ENCODE measurements around the gene CFHR1.
"Not testable (repeated sequence)": the region's sequence is repeated elsewhere in the genome, so short reads cannot be mapped to it uniquely, and the experiment has no call there.

Gene CFHR1

DNA sequence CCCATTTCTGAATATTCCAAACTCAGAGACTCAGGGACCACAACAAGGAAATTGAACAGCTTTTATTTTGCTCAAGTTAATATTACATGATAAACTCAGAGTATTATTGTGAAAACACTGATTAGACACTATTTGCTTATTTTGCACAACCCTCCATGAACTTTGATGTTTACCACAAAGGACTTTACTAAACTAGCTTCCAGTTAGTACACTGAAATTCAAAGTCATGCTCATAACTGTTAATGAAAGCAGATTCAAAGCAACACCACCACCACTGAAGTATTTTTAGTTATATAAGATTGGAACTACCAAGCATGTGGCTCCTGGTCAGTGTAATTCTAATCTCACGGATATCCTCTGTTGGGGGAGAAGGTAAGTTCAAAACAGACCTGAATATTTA is at the start of gene CFHR1:
TSS of gene CFHR1 (plus strand) at position 201 of the 400 bp plus-strand sequence. CDS start at position 315, 114 bp downstream.
- DNase-seq, result not testable (repeated sequence)

DNA sequence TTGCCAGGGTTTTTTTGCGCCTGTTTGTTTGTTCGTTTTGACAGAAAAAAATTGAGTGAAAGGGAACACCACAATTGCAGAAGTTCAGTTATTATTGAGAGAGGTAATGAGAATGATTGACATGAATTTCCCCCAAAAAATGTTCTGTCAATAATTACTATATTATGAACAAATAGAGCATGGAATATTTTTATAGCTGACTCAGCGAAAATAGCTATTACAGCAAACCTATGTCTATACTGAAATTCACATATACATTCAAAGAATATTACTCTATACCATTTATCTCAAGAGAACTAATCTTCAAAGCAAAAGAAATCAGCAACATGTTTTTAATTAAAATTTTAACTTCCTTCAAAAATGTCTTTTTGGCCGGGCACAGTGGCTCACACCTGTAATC is 49.7 kb upstream of the CFHR1 start:
- not testable (repeated sequence) for DNase-seq

DNA sequence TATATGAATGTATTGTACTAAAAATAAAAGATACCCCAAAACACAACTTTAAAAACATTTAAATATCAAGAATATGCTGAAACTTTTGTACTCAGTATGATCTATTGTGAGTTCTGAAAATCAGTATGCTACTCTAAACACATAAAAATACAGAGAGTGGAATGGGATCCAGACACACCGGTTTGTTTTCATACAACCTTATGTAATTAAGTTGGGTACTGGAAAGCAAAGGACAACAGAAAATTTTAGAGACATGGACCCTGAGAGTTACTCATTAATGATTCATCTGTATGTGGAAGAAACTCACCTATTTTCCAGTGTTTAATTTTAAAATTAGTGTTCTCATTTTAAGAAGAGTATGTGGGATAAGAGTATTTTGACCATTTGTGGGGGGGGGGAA is 45.8 kb upstream of the CFHR1 start:
- DNase-seq, result no peak

DNA sequence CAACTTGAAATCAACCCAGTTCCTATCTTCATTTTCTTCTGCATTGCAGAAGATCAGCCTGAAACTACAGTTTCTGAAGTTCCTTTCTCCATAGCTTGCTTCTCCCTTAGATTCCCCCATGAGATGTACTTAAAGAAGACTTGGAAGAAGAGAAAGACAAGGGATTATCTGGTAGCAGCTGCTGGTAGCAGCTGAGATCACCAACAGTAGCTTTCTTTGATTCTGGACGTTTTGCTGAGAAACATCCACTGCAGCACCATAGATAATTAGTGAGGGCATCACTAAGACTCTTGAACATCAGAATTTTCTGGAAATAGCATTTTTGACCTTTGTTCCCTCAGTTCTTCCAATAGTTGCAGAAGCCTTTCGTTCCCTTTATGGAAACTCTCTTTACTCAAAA is 45.4 kb upstream of the CFHR1 start:
- DNase-seq, result no peak

DNA sequence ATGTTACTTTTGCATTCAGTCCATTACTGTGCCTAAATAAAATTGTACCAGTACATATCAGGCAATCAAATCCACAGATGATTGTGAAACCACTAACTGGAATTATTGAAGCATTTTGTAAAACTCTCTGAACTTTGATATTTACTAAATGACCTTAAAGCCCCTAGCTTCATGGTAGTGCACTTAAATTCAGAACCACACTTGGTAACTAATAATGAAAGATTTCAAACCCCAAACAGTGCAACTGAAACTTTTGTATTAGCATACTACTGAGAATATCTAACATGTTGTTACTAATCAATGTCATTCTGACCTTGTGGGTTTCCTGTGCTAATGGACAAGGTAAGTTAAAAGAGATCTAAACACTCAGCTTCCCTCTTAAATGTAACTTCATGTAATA is 44.9 kb upstream of the CFHR1 start, which contains the start of gene CFHR3:
TSS of gene CFHR3 (plus strand) at position 238 of the 400 bp plus-strand sequence. CDS start at position 285, 47 bp downstream.
- DNase-seq, result no peak

DNA sequence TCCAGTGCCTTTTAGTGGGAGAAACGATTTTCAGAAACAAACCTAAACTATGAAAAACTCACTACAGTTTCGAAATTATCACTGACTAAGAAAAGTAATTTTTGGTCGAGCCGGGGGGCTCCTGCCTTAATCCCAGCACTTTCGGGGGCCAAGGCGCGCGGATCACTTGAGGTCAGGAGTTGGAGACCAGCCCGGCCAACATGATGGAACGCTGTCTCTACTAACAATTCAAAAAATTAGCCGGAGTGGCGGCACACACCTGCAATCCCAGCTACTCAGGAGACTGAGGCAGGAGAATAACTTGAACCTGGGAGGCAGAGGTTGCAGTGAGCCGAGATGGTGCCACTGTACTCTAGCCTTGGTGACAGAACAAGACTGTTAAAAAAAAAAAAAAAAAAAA is 41.9 kb upstream of the CFHR1 start:
- no peak for DNase-seq

DNA sequence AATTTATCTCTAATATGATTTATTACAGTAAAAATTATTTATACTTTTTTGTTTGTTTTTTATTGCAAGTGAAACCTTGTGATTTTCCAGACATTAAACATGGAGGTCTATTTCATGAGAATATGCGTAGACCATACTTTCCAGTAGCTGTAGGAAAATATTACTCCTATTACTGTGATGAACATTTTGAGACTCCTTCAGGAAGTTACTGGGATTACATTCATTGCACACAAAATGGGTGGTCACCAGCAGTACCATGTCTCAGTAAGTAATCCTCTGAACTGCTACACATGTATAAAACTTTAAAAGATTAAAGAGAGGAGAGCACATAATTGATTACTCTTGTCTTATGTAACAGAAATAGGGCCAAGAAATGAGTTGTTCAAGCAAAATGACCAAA is 40.4 kb upstream of the CFHR1 start:
- DNase-seq, result no peak

DNA sequence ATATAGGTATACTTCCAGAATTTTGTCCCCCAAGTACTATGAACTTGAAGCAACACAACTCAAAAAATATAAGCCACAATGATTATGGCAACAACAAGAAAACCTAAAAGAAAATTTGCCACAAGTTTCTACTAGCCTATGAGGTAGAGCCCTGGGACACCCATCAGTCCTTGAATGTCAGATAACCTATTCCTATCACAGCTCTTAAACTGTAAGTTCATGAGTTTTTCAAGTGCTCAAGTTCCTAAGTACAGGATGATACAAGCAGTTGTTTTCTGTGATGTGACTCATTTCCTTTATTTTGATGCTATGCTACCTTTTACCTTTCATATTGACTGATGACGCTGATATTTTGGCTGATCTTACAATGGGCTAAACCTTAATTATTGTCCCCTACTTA is 28.3 kb upstream of the CFHR1 start:
- DNase-seq, result not testable (repeated sequence)

DNA sequence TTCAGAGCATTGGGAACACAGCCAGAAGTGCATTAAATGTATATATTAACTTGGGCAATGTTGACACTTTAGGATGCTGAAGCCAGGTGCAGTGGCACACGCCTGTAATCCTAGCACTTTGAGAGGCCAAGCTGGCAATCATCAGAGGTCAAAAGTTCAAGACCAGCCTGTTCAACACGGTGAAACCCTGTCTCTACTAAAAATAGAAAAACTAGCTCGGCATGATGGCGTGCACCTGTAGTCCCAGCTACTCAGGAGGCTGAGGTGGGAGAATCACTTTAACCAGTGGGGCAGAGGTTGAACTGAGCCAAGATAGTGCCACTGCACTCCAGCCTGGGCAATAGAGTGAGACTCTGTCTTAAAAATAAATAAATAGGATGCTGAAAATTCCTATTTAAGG is 25.4 kb upstream of the CFHR1 start:
- not testable (repeated sequence) for DNase-seq

DNA sequence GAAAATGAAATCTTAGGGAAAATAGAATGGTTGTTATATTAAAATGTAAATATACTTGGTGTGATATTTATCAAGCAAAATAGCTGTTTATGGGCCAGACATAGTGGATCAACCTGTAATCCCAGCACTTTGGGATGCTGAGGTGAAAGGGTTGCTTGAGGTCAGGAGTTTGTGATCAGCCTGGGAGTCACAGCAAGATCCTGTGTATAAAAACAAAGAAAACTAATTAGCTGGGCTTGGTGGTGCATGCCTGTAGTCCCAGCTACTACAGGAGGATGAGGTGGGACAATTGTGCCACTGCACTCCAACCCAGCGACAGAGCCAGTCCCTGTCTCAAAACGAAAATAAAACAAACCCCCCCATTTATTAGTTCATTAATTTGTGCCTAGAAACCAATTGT is 21.6 kb upstream of the CFHR1 start:
- DNase-seq, result no peak

DNA sequence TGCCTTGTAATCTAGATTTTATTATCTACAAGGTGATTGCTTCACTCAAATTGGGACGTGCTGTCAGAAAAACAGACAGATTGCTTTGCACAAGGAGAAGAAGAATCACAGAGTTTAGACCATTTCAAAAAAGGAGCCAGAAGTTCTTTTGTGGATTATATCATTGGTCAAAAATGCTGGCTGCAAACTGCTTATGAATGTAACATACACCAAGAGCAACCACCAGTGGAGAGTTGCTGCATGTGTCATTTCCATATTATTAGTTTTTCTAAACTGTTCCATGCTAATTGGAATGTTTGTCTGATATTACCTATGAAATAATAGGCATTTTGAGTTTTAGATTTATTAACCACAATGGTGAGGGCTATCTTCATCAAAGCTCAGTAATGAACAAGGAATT is 17.6 kb upstream of the CFHR1 start:
- DNase-seq, result not testable (repeated sequence)

DNA sequence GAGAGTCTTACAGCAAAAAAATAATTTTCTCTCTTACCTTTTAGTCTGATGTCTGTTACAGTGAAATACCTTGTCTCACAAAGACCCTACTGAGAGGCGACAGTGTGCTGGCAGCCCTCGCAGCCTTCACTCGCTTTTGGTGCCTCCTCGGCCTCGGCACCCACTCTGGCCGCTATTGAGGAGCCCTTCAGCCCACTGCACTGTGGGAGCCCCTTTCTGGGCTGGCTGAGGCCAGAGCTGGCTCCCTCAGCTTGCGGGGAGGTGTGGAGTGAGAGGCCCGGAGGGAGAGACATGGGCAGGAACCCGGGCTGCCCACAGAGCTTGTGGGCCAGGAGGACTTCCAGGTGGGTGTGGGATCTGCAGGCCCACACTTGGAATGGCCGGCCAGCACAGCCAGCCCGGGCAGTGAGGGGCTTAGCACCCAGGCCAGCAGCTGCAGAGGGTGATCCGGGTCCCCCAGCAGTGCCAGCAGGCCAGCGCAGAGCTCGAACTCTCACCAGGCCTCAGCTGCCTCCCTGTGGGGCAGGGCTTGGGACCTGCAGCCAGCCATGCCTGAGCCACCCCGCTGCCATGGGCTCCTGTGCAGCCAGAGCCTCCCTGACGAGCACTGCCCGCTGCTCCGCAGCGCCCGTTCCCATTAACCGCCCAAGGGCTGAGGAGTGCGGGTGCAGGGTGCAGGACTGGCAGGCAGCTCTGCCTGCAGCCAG is 10.8 kb upstream of the CFHR1 start:
- no peak for DNase-seq

DNA sequence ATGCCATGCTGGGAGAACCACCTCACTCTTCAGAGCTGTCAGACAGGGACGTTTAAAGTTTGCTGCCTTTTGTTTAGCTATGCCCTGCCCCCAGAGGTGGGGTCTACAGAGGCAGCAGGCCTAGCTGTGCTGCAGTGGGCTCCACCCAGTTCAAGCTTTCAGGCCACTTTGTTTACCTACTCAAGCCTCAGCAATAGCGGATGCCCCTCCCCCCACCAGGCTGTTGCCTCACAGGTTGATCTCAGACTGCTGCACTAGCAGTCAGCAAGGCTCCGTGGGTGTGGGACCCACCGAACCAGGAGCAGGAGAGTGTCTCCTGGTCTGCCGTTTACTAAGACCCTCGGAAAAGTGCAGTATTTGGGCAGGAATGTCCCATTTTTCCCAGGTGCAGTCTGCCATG is 2.1 kb upstream of the CFHR1 start:
- not testable (repeated sequence) for DNase-seq

DNA sequence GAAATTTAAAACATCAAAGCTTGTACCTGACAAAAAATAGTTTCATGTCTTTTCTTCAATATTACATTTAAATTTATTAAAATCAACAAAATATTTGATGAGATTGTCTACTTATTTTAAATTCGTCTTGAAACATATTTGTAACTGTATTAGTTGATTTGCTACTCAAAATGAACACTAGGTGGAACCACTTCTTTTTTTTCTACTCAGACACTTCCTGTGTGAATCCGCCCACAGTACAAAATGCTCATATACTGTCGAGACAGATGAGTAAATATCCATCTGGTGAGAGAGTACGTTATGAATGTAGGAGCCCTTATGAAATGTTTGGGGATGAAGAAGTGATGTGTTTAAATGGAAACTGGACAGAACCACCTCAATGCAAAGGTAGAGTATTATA is 8.3 kb downstream of the CFHR1 start:
- DNase-seq, result peak; percentile 7

DNA sequence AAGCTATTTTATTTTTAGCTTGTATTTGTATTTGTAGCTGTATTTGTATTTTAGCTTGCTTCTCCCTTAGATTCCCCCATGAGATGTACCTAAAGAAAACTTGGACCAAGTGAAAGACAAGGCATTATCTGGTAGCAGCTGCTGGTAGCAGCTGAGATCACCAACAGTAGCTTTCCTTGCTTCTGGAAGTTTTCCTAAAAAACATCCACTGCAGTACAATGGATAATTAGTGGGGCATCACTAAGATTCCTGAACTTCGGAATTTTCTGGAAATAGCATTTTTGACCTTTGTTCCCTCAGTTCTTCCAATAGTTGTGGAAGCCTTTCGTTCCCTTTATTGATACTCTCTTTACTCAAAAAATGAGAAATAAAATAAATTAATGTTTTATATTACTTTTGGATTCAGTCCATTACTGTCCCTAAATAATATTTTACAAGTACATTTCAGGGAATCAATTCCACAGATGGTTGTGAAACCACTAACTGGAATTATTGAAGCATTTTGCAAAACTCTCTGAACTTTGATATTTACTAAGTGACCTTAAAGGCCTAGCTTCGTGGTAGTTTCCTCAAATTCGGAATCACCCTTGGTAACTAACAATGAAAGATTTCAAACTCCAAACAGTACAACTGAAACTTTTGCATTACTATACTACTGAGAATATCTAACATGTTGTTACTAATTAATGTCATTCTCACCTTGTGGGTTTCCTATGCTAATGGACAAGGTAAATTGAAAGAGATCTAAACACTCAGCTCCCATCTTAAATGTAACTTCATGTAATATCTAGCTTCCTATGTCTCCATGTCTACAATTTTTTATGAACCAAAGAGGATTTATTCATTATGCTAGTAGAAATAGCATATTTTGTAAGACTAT is 30.3 kb downstream of the CFHR1 start:
- DNase-seq, result not testable (repeated sequence)

DNA sequence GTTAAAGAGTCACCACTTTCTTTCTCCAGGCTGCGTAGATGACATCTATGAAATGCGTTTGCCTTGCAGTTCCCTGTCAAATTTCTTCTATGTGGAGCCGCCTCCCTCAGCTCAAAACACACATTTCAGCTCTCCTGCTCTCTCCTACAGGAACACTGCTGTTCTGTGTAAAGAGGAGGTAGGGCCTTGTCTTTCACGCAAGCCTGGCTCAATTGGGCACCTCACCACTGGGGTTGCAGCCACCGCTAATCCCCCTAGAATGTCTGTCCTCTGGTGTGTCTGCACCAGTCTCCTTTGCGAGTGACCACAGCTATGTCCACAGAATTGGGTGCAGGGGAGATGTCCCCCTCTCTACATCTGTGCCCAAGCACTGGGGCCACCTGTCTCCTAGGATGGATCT is 36.5 kb downstream of the CFHR1 start:
- no peak for DNase-seq

DNA sequence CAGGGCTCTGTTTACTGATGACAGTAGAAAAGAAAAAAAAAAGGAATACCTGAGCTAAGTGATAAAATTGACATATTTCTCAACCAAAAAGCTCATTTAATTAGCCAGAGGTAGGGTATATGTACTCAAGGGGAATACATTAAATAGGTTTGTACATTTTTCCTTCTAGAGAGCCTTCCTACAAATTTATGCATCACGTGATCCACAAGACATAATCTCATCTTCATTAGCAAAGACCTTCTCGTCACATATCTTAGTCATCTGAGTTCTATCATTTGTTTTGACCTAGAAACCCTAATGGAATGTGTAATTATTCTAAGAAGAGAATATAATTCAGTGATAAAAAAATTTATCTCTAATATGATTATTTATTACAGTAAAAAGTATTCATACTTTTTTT is 37.7 kb downstream of the CFHR1 start:
- DNase-seq, result no peak

DNA sequence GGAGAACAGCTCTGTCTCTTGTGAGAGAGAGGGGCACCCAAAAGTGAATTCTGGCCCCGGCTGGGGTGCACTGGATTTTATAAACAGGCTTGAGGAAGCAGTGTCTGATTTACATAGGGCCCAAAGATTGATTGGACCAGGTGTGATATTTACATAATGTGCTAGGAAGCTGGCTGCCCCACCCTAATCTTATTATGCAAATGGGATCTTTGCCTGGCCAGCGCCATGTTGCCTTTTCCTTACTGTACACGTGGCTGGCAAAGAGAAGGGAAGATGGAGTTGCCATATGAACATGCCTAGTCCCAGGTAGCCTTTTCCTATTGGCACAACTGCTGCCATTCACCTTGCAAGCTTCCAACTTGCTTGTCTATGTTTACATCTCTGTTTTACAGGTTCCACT is 39.3 kb downstream of the CFHR1 start:
- DNase-seq, result no peak

DNA sequence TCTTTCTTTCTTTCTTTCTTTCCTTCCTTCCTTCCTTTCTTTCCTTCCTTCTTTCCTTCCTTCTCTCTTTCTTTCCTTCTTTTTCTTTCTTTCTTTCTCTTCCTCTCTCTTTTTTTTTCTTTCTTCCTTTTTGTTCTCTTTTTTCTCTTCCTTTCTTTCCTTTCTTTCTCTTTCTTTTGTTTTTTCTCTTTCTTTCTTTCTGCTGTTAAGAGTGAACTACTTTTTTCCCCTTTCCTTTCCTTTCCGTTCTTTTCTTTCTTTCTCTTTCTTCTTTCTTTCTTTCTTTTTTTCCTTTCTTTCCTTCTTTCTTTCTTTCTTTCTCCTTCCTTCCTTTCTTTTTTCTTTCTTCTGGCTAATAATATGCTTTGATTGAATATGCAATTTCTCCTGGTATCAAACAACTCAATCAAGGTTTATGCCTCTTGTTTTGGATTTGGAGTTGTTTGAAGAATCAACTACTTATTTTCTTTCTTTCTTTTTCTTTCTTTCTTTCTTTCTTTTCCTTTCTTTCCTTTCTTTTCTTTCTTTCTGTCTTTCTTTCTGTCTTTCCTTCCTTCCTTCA is 40.9 kb downstream of the CFHR1 start:
- DNase-seq, result no peak

DNA sequence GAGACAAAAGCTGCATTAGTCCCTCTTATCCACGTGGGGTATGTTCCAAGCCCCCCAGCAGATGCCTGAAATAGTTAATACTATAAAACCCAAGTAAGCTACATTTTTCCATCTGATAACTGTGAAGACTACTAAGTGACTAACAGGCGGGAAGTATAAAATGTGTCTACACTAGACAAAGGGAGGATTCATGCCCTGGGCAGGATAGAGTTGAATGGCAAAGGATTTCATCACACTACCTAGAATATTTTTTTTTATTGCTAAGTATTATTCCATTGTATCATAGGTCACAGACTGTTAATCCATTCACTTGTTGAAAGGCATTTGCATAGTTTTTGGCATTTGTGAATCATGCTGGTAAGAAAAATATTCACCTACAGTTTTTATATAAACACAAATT is 41.9 kb downstream of the CFHR1 start:
- DNase-seq, result no peak

DNA sequence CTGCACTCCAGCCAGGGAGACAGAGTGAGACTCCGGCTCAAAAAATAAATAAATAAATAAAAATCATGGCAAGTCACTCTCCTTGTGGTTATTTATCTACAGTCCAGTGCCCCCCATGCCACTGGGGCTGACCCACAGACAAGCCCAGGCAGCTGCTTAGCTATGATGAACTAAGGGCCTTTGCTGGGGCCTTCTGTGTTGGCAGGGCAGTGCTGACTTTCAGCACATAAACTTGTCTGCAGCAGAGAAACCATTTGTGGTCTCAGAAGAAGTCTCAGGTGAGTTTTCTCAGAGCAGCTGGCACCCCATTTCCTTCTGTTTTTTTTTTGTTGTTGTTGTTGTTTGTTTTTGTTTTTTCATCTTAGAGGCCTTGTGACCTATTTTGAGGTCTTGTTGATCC is 47.4 kb downstream of the CFHR1 start:
- no peak for DNase-seq

DNA sequence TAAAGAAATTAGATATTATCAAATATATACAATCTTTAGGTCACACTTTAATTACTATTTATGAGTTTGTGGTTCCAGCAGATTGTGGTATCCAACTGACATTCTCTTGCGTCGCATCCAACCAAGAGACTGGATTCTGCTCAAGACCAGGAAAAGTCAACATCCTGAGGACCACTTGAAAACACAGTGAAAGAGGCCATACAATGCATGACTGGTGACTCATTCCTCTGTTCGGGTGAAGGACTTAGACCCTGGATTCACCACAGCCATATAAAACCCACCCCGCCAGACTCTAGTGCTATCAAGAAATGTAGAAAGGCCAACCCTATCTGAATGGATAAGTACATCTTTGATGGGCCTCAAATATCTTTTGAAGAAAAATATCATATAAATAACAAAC is 53.9 kb downstream of the CFHR1 start:
- no peak for DNase-seq

DNA sequence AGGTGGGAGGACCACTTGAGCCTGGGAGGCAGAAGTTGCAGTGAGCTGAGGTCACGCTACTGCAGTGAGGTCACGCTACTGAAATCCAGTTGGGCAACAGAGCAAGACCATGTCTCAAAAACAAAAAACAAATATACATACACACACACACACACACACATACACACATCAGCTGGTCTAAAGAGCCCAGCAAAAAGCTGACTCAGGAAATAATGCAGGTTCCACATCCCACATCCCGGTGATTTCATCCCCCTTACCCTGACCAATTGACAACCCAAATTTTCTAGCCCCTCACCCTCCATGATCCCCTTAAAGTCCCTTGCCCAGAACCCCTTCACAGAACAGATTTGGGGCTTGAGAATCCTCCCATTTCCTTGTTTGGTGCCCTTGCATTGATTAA is 56.4 kb downstream of the CFHR1 start:
- DNase-seq, result no peak

DNA sequence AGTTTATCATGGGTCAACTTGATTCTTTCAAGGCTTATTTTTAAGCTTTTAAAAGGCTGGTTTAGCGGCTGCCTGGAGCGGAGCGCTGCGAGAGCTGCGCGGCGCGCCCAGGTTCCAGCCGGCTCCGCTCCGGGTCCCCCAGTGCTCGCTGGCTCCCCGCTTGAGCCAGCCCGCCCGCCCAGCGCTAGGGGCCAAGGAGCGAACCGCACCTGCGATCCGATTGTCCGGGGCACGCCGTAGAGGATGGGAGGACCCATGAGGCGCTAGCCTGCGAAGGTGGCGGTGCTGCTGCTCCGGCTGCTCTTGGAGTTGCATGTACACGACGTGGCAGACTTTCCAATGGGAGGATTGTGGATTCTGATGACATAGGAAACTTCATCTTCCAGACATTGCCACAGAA is 58.4 kb downstream of the CFHR1 start:
- no peak for DNase-seq
